GM19238 (cell line): ENCODE measurements around the gene SCLY.

Experiments used
- DNase-seq: peaks from one replicate; pipeline ENCODE4 v3.0.0; 2011; ENCODE audit warnings: low spot score; ENCODE audit not compliant: insufficient read length

SCLY gene

DNA sequence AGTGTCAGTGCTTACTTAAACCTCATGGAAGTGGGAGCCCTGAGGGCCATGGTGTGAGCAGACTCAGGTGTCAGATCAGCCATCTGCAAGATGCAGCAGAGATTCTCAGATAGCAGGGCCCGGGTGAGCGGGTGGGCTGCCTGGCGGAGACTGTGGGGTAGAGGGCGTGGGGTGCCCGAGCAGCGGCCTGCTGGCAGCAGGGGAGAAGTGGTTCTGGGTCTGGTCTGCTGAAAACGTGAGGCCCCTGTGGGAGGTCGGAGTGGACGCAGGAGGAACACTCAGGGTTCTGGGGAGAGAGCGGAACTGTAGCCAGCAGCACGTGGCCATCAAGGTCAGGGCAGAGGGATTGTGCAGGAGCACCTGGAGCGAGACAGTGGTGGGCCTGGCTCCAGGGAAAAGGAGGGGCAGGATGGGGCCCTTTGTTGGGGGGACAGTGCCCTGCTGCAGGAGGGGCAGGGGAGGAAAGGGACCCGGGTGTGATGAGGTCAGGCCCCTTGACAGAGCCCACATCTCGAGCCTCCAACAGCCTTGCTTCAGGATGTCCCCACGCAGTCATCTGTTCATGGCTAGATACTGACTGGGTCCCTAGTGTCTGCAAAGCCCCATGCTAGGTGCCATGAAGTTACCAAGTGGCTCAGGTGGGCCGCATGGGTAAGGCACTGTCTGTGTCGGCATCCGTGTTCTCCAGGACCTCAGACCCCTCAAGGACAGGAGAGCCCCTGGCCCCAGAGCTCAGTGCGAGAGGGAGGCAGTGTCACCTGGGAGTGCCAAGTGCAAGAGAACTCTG, 36.6 kb downstream of the SCLY start:
- DNase-seq, result no peak

DNA sequence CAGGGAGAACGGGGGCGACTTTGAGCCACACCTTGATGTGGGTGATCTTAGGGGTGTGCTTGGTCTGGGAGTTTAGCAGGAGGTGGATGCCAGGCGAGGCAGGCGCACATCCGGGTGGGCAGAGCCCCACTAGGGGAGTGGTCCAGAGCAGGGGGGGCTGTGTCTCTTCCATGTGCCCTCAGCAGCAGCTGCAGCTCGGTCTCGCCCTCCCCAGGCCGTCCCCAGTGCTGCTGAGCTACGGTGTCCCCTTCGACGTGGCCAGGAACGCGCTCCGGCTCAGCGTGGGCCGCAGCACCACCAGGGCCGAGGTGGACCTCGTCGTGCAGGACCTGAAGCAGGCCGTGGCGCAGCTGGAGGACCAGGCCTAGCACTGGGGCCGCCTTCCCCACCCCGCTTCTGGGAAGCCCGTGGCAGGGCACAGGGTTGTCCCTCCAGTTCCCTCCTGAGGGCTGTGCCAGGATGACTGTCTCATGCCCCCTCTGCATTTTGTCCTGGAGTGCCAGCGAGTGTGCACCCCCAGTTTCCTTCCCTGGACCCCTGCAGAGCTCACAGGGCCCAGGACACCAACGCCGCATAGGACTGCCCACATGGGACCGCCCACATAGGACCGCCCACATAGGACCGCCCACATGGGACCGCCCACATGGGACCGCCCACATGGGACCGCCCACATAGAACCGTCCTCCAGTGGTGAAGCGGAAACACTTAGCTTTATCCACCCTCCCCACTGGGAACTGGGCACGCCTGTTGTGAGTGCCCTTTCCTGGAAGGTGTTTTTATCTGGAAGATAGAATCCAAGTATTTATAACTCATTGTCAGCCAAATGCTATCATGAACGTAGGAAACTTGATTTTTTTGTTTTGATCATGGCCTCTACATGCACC, 37.4 kb downstream of the SCLY start:
- DNase-seq, result peak; percentile 79

DNA sequence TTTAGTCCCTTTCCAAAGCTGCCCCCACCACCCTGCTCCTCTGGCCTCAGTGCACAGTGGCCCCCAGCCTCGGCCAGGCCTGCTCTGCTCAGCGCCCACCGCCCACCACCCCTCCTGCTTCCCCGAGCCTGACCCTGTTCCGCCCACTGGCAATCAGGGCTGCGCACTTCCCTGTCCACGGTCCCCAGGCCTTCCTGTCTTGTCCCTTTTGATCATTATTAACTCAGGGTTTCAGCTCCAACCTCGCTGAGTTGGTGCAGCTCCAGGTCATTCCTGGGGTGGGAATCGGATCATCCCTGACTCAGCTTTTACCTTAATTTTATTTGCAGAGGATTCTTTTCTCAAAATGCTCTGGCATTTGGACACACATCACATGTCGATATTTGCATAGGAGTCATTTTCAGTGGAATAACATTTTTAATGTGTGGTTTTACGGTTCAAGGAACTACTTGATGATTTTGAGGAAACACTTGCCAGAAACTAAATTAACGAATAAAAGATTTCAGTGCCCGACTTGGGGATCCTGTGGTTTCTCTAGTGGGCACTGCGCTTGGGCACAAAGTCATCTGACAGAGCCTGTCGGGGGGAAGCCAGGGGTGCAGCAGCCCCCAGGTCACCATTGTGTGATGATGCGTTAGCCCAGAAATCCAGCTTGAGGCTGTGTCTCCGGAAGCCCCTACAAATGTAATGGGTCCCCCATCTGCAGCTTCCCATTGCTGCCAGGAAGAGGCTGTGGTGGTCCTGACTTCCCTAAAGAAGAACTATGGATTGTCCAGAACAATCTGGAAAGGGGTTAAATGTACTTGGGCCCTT, 38.3 kb downstream of the SCLY start:
- DNase-seq, result no peak

DNA sequence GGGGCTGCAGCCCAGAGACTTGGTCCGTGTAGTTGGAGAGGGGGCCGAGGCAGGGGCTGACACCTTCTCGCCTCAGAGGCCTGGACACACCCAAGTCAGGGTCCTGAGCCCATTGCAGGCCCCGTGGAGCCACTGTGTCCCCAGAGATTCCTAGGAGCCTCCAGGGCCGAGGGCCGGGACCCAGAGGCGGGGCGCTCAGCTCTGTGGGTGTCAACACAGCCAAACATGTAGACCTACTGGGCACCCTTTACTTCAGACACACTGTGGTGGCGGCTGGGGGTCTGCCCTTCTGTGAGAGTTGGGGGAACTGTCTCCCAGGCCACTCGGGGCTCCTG, 38.9 kb downstream of the SCLY start:
- no peak for DNase-seq

DNA sequence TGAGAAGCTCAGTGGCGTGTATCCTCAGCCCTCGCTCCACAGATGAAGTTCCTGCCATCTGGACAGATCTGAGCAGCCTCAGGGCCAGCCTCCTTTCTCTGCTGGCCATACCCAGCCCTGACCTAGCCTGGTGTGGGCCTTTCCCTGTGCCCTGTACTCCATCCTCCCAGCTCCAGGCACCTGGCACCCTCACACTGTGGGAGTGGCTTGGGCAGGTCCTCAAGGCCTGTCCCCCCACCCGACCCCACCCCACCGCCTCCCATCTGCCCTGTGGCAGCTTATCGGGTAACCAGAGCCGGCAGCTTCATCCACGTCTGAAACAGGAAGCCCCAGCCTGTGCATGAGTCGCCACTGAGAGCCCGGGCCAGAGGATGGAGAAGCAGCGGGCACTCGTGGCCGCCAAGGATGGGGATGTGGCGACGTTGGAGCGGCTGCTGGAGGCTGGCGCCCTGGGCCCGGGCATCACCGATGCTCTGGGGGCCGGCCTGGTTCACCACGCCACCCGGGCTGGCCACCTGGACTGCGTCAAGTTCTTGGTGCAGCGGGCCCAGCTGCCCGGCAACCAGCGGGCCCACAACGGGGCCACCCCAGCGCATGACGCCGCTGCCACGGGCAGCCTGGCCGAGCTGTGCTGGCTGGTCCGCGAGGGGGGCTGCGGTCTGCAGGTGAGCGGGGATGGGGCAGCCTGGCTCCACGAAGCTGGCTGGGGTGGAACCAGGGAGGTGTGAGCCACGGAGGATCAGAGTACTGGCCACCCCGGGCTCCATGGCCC, 39.4 kb downstream of the SCLY start, which contains the start of gene ESPNL:
Gene ESPNL (plus strand): TSS at position 292 of the 772 bp plus-strand sequence. CDS start 80 bp downstream, at position 372.
- DNase-seq, result no peak

DNA sequence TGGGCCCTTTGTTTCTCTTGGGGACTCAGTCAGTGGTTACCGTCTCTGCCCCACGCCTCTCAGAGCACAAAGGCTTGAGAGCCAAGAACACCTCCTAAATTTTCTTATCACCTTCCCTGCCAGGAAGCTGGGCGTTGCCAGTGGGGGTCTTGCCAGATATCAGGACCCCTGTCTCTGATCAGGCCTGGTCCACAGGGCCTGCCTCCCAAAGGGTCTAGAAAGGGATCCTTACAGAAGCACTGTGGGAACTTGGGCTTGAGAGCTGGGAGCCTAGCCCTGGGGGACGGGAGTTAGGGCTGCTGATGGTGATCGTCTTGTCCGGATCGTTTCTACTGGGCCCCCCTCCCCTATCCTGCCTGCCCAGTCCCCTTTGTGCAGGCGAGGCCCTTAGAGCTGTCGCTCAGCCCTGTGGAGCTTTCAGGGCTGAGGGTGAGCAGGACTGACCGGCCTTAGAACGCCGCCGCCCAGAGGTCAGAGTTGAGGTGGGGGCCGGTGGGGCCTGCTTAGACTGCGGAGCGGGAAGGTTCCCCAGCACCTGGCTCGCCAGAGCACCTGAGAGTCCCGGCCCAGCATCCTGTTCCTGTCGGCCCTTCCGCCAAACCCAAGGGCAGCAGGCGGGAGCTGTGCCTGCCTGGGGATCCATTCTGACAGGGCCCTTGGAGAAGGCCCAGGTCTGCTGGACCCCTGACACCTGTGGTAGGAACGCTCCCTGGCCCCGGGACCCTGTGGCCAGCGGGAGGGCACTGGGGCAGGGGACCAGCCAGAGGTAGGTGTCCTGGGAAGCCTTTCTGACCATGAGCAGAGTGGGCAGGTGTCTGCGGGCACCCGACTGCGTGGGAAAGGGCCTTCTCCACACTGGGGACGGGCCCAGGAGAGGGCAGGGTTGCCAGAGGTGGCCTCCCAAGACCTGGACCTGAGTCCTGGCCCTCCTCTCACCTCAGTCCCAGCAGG, 40.3 kb downstream of the SCLY start:
- no peak for DNase-seq

DNA sequence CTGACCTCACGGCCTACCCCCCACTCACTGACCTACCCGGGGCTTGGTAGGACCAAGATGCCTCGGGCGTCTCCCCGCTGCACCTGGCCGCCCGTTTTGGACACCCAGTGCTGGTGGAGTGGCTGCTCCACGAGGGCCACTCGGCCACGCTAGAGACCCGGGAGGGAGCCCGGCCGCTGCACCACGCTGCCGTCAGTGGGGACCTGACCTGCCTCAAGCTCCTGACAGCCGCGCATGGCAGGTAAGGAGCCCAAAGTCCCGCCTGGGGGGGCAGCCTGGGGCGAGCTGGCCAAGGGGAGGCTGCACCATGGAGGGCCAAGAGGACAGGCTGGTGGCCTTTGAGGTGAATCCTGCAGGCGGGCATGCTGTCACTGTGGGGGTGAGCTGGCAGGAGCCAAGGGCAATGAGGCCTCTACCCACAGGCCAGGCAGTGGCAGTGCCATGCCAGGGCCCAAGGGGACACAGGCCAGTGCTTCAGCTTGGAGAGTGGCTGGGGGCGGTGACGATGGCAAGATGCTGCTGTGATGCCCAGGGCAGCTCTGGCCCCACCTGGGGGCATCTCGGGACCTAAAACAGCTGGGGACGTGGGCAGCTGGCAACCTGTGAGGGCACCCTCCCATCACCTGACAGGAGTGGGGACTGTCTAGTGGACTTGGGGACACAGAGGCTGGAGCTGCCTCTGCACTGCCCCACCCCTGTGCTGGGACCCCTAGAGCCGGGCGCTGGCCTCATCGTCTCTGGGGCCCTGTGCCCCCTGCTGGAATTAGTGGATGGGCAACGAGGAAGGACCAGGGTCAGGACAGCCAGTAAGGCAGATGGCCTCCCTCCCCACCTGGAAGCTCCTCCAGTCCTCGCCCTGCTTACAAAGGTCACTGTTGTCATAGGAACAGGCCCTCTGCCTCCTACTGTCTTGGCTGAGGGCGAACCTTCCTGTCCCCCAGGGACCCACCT, 41.4 kb downstream of the SCLY start:
- DNase-seq, result no peak

DNA sequence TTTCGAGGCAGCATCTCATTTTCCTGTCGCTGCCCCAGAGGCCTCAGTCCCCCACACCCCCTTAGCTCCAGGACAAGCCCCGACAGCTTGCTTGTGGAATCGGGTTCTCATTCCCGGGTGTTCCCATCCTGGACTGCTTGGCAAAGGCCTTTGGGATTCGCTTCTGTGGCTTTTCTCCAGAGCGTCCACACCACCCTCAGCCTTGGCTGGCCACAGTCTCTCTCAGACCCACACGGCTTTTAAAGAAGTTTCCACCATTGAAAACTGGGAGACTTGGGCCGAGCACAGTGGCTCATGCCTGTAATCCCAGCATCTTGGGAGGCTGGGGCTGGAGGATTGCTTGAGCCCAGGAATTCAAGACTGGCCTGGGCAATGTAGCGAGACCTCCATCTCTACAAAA, 42.1 kb downstream of the SCLY start:
- no peak for DNase-seq

DNA sequence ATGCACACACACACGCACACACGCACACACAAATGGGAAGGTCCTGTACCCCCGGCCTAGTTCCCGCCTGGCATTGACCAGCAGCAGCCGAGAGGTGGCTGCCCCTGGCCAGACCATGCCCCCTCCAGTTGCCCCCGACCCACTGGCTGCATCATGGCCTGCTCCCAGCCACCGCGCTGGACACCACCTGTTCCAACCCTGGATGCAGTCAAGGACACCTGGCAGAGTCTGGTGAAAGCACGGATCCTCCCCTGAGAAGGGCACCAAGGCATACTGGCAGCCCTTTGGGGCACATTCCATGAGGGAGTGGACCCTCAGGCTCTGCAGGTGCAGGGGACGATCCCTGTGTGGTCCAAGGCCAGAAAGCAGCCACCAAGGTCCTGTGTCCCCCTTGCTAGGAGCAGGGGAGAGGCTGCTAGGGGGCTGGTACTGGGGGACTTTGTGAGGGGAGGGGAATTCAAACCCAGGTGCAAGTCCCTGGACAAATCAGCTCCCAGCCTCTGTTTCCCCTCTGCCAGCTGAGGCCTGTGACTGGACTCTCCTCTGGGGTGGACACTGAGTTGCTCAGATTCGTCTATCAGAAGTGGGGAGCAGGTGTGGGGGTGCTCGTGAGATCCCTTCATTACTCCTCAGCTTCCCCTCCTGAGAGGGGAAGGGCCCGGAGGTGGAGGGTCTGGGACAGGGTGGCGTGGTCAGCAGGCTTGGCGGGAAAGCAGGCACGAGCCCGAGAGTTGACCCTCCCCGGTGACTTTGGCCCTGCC, 42.8 kb downstream of the SCLY start:
- no peak for DNase-seq

DNA sequence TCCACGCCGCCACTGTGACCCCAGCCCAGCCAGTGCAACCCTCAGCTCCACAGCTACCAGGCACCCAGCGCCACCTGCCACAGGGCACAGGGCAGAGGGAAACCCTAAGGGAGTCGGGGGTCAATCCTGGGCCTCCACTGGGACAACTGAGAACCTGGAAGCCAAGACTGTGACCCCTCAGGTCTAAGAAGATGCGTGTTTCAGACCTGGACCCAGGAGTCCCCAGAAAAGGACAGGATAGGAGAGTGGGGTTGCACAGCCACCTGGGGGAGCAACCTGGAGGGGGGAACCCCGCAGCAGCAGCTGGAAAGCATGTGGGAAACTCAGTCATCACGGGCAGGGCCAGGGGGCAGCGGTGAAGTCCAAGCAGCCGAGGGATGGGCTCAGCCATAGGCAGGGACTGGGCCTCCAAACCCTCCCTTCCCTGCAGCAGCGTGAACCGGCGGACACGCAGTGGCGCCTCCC, 43.5 kb downstream of the SCLY start:
- DNase-seq, result no peak

DNA sequence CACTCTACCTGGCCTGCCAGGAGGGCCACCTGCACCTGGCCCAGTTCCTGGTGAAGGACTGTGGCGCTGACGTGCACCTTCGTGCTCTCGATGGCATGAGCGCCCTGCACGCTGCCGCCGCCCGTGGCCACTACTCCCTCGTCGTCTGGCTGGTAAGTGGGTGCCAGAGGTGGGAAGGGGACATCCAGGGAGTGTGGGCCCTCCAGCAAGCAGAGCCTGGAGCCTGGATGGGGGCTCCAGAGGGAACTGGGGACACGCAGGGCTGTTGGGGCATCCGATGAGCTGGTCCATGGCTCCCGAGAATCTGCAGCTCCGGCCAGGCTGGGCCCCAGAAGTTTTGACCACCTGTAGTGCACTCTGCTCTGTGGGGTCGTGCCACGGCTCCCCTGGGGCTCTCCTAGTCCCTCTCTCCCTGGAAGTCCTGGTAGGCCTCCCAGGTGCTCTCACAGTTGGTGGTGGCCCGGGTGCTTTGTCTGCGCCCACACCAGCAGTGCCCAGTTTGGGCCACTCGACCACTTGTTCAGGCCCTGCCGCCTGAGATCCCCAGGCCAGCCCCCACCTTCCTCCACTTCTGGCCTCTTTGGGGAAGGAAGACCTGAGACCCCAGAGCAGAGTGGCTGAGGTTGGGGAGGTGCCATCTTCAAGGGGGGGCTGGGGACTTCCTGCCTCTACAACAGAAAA, 44.0 kb downstream of the SCLY start:
- DNase-seq, result no peak

DNA sequence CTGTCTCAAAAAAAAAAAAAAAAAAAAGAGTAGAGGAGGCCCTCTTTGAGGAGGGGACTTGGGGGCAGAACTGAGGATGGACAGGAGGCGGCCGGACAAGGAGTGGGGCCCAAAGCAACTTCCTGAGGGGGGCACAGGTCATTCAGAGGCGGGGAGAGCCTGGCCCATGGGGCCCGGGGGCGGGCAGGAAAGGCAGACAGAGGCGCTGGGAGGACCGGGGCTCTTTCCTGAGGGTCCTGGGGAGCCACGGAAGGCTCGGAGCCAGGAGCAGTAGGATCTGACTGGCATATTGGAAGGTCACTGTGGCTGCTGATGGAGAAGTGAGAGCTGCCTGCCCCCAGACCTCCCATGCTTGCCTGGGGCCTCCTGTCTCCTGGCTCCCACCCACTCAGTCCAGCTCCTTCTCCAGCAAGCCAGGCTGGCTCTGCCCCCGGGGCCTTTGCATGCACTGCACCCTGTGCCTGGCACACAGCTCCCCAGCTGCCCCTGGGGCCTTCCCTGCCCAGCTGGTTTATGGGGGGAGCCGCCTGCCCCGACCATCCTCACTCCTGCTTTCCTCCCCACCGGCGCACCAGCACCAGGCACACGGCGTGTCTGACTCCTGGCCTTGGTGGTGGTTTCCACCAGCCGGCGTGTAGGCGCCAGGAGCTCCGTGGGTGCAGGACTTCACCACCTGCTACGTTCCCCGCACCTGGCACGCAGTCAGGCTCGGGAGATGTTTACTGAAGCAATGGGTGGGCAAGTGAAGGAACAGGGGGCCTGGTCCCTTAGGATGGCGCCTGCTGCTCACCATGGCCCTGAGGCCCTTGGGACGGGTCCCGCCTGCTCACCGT, 44.9 kb downstream of the SCLY start:
- DNase-seq, result no peak

DNA sequence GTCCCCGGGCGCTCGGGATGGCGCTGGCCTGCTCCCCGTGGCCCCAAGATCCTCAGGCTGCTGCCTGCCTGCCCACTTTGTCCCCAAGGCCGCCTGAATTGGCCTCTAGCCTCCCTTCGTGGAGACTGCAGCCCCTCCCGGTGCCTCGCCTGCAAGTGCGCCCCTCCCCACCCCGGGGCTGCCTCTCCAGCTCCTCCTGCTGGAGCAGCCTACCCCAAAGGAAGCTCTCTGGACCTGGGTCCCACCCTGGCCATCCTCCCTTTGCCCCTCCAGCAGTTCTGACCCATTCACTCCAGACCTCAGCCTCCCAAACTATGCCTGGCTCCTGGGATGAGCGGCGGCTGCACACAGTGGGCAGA, 45.5 kb downstream of the SCLY start:
- DNase-seq, result no peak

DNA sequence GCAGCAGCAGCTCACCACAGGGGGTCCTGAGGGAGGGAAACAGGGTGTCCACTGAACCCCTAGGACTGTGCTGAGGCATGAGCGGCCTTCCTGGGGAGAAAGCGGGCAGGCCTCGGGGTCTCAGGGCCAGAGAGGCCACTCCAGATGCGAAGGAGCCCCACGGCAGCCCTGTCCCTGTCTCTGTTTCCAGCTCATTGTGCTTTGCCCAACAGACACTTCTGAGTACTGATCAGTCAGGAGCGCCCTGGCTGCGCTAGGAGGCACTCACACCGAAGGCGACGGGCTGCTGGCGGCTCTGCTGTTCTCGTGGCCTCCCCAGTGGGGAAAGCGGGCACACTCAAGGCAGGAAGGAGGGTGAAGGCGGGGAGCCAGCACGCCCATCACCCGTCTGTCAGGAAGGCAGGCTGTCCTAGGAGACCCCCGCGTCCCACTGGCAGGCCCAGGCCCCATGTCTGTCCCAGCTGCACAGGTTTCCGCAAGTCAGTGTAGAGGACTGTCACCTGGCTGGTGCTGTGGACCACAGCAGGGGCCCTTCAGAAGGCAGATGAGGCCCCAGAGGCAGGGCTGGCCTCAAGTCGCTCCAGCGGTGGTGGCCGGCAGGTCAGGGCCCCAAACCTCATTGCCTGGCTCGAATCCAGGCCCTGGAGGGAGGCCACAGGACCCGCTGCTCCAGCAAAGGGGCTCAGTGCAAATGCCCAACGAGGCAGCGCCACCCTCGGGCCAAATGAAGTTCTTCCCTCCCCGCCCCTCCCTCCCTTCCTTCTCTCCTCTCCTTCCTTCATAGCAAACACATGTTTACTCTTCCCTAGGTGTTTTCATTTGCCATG, 46.1 kb downstream of the SCLY start:
- no peak for DNase-seq

DNA sequence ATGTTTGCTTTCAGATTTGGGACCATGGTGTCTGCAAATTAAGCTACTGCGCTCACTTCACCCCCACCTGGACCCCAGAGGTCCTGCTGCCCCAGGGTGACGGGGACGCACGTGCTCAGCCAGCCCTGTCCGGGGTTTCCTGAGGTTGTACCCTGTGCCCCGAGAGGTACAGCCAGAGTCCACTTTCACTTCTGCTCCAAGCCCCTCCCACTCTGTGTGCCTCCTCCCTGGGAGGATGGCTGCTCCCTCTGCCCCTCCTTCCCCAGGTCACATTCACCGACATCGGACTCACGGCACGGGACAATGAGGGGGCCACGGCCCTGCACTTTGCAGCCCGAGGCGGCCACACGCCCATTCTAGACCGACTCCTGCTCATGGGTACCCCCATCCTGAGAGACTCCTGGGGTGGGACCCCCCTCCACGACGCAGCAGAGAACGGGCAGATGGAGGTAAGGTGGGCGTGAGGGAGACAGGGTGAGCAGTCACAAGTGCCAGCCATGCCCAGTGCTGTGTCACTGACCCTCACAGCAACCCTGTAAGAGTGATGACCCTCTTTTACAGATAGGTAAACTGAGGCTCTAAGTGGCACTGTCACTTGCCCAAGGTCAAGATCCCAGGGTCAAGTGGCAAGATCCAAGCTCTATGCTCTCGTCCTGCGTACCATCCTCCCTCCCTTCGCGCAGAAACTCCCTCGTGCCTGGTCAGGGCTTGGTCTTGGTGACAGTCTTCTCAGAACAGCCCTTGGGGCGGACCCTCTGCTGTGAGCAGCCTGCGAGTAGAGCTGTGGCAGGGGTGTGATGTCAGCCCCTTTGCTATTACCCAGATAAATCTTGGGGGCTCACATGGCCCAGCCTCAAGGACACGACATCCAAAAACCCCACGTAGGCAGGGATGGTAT, 47.0 kb downstream of the SCLY start:
- DNase-seq, result peak; percentile 73
